Measurements from ENCODE around the gene KCNJ11.

Gene KCNJ11

GRCh38 chr11:17414992-17415391, 26.5 kb upstream of the KCNJ11 start:
- no peak for TF ChIP-seq ZFX (IDR thresholded peaks at IDR 0.05)
- TF ChIP-seq, protein P1, sequence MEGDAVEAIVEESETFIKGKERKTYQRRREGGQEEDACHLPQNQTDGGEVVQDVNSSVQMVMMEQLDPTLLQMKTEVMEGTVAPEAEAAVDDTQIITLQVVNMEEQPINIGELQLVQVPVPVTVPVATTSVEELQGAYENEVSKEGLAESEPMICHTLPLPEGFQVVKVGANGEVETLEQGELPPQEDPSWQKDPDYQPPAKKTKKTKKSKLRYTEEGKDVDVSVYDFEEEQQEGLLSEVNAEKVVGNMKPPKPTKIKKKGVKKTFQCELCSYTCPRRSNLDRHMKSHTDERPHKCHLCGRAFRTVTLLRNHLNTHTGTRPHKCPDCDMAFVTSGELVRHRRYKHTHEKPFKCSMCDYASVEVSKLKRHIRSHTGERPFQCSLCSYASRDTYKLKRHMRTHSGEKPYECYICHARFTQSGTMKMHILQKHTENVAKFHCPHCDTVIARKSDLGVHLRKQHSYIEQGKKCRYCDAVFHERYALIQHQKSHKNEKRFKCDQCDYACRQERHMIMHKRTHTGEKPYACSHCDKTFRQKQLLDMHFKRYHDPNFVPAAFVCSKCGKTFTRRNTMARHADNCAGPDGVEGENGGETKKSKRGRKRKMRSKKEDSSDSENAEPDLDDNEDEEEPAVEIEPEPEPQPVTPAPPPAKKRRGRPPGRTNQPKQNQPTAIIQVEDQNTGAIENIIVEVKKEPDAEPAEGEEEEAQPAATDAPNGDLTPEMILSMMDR (conservative IDR thresholded peaks at IDR 0.05): no peak
- no peak overlapping the region for H3K27ac ChIP-seq

- TF ChIP-seq, protein P1 (conservative IDR thresholded peaks at IDR 0.05): no peak
- TF ChIP-seq ZFX (IDR thresholded peaks at IDR 0.05): no peak
- peak overlapping the region; percentile 58 for H3K27ac ChIP-seq
These were observed 25.9 kb upstream of the KCNJ11 start for GRCh38 chr11:17414317-17414737.

DNA sequence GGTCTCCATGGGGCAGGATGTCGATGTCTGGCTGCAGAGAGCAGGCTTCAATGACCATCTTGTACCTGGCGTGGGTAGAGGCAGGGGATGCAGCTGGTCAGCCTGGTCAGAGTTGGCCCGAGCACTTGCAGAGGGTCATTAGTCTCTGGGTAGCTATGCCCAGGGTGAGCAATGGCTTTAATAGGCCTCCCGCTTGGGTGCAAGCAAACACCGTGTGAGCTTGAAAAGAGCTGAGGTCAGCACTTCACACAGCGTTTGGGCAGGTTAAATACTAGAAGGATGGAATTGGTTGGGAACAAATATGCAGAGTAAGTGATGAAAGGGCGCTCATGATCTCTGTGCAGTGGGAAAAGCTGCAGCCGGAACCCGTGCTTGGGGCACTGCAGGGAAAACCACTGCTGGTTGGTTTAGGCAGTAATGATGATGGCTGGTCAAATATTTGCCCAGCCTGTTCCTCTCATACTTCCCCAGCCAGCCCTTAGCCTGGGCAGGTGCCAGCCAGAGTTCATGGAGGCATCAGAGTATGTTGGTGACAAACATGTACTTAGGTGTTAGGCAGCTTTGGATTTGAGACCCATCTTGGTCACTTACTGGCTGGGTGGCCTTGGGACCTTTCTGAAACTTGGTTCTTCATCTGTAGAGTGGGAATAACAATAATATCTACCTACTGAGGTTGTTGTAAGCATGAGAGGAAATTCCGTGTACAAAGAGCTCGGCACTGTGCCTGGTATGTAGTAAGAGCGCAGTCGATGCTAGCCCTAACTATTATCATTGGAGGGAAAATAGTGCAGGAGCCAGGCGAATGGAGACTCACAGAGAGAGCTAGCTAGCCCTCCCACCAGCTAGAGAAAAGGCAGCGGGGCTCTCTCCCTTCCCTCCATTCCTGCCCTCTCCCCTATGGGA, 25.2 kb upstream of the KCNJ11 start:
- H3K27ac ChIP-seq: peak overlapping the region; percentile 58
- TF ChIP-seq ZFX (IDR thresholded peaks at IDR 0.05): no peak
- TF ChIP-seq, protein P1 (conservative IDR thresholded peaks at IDR 0.05): no peak

DNA sequence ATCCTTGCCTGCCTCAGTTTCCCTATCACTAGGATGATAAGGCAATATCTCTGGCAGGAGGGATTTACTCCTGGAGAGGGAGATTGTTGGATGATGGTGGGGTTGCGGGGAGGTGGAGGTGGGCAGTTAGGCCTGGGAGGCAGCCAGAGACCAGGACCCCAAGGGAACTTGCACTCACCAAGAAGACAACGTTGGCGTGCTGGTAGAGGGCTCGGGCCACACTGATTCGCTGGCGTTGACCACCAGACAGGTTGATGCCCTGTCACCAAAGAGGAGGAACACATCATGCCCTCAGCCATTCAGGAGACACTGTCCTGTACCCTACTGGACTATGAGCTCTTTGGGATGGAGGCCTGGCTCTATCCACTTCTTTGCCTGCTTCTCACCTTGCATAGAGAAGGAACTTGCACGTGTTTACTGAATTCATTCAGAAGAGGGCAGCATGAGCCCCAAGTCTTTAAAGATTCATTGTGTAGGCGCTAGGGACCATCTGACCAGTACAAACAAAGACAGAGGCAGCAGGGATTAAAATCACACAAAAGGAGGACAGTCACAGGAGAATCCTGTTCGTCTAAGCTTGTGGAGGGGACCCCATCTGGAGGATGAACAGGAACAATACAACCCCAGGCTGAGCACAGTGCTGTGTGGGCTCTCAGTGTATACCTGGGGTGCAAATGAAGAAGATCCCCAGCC, 24.2 kb upstream of the KCNJ11 start:
- H3K27ac ChIP-seq: peak overlapping the region; percentile 58
- TF ChIP-seq, protein P1 (conservative IDR thresholded peaks at IDR 0.05): no peak
- TF ChIP-seq ZFX (IDR thresholded peaks at IDR 0.05): no peak

DNA sequence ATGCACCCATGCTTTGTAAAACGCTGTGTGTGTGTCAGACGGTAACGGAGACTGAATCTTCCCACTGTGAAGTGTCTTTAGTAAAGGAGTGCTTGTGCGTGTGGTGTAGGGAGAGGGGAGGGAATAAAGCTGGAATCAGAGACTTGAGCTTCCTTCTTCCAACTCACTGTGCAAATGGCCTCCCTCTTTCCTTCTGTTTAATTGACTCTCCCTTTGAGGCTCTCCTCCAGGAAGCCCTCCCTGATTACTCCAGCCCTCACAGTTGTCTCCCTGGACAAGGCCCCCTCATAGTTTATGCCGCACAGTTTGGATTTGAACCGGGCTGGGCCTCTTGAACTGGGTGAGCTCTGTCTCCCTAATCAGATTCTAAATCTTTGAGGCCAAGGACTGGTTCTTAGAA, 23.0 kb upstream of the KCNJ11 start:
- TF ChIP-seq, protein P1 (conservative IDR thresholded peaks at IDR 0.05): no peak
- no peak for TF ChIP-seq ZFX (IDR thresholded peaks at IDR 0.05)
- peak overlapping the region; percentile 58 for H3K27ac ChIP-seq

- TF ChIP-seq ZFX (IDR thresholded peaks at IDR 0.05): no peak
- TF ChIP-seq, protein P1 (conservative IDR thresholded peaks at IDR 0.05): no peak
These were observed 22.3 kb upstream of the KCNJ11 start for GRCh38 chr11:17410606-17411379.

More at GRCh38 chr11:17410606-17411379, 22.3 kb upstream of the KCNJ11 start:
- H3K27ac ChIP-seq: peak overlapping the region; percentile 58

Measured in C4-2B (cell line).